Fibroblast of mammary gland (primary cell): ENCODE results near the gene MGAT4D.
"Not testable (repeated sequence)": the region's sequence is repeated elsewhere in the genome, so short reads cannot be mapped to it uniquely, and the experiment has no call there.

Experiments used
- DNase-seq: peaks from one replicate; pipeline ENCODE4 v3.0.0-alpha.2; 2010; ENCODE audit warnings: low read depth
- H3K4me3 ChIP-seq: 2 replicates; pipeline ENCODE4 v1.5.1; 2011; ENCODE audit warnings: low read depth, mild to moderate bottlenecking, low read length, moderate library complexity; ENCODE audit not compliant: control insufficient read depth
- CTCF ChIP-seq: conservative IDR thresholded peaks from 2 replicates; pipeline ENCODE4 v1.5.1; 2011; ENCODE audit warnings: low read depth, low read length, inconsistent platforms; ENCODE audit not compliant: control insufficient read depth, insufficient read depth

MGAT4D gene

GRCh38 chr4:140497747-140498636 lies at the start of gene MGAT4D:
Gene MGAT4D (minus strand): TSS chr4:140498293. CDS start chr4:140498222, 71 bp downstream.
- no peak within 1 kb of the TSS for H3K4me3 ChIP-seq
- TF ChIP-seq CTCF: no peak
- DNase-seq: no peak

GRCh38 chr4:140533951-140534480 lies 35.9 kb upstream of the MGAT4D start:
- DNase-seq: peak; percentile 36
- no peak overlapping the region for H3K4me3 ChIP-seq
- no peak for TF ChIP-seq CTCF

- no peak overlapping the region for H3K4me3 ChIP-seq
- DNase-seq: no peak
- no peak for TF ChIP-seq CTCF
These were observed 31.3 kb upstream of the MGAT4D start for GRCh38 chr4:140529434-140529833.

- H3K4me3 ChIP-seq: peak within 1 kb of the TSS; percentile 82
- TF ChIP-seq CTCF: peak; percentile 85
- DNase-seq: peak; percentile 95
These were observed 26.0 kb upstream of the MGAT4D start, which contains the start of gene ELMOD2 for GRCh38 chr4:140523857-140524742. Gene ELMOD2 (plus strand): TSS chr4:140524168. CDS start chr4:140525429, 1,261 bp downstream.

- DNase-seq: no peak
- H3K4me3 ChIP-seq: peak overlapping the region; percentile 47
- TF ChIP-seq CTCF: no peak
These were observed 25.3 kb upstream of the MGAT4D start for GRCh38 chr4:140523370-140523856.

GRCh38 chr4:140515423-140515822 lies 17.3 kb upstream of the MGAT4D start:
- no peak for TF ChIP-seq CTCF
- no peak for DNase-seq
- H3K4me3 ChIP-seq: no peak overlapping the region

- H3K4me3 ChIP-seq, DNase-seq: not testable (repeated sequence)
These were observed 15.7 kb upstream of the MGAT4D start for GRCh38 chr4:140513765-140514164.
